GM23338 (cell line): ENCODE data around the gene XRCC6. TPM values are rescaled to one million over a fixed set of nuclear protein-coding genes. Genes with fewer than 3 reads are reported as not detected.

ENCODE experiments used
- ATAC-seq: fragments of 200-7000 bp; cut with Tn5 transposase; 3 replicates; pipeline ENCODE4 v1.9.1; 2020
- DNase-seq: peaks from one replicate; pipeline ENCODE4 v3.0.0-alpha.2; 2015; ENCODE audit warnings: low spot score
- H2AFZ ChIP-seq: fragments of 200-600 bp; sonication (generic); 2 replicates; pipeline ENCODE4 v1.8.0; 2016; ENCODE audit warnings: antibody characterized with exemption, mild to moderate bottlenecking, moderate library complexity
- H3F3A ChIP-seq: fragments of 200-600 bp; sonication (generic); replicated peaks from 2 replicates; pipeline ENCODE4 v1.8.0; 2017; ENCODE audit warnings: antibody characterized with exemption, mixed run types, low read depth
- H3K27ac ChIP-seq: fragments of 200-600 bp; sonication (generic); 2 replicates; pipeline ENCODE4 v1.6.1; 2016; ENCODE audit warnings: low read depth
- H3K27me3 ChIP-seq: fragments of 200-600 bp; sonication (generic); 2 replicates; pipeline ENCODE4 v1.8.0; 2016; ENCODE audit warnings: mild to moderate bottlenecking, mixed run types, moderate library complexity; ENCODE audit not compliant: insufficient read depth
- H3K36me3 ChIP-seq: fragments of 200-600 bp; sonication (generic); 2 replicates; pipeline ENCODE4 v1.8.0; 2016; ENCODE audit warnings: mild to moderate bottlenecking; ENCODE audit not compliant: insufficient read depth
- H3K4me1 ChIP-seq: fragments of 200-600 bp; sonication (generic); 2 replicates; pipeline ENCODE4 v1.8.0; 2016; ENCODE audit warnings: mild to moderate bottlenecking, moderate library complexity; ENCODE audit not compliant: insufficient read depth
- H3K4me2 ChIP-seq: fragments of 200-600 bp; sonication (generic); 2 replicates; pipeline ENCODE4 v1.7.1; 2017; ENCODE audit warnings: mixed run types
- H3K4me3 ChIP-seq: fragments of 200-600 bp; sonication (generic); 2 replicates; pipeline ENCODE4 v1.6.1; 2016; ENCODE audit warnings: mixed run types
- H3K79me2 ChIP-seq: fragments of 200-600 bp; sonication (generic); replicated peaks from 2 replicates; pipeline ENCODE4 v1.8.0; 2017; ENCODE audit warnings: mild to moderate bottlenecking; ENCODE audit not compliant: insufficient read depth
- H3K9me2 ChIP-seq: fragments of 200-600 bp; sonication (generic); 2 replicates; pipeline ENCODE4 v1.8.0; 2017; ENCODE audit not compliant: insufficient read depth
- H4K20me1 ChIP-seq: fragments of 200-600 bp; sonication (generic); replicated peaks from 2 replicates; pipeline ENCODE4 v1.8.0; 2017; ENCODE audit warnings: mild to moderate bottlenecking; ENCODE audit not compliant: insufficient read depth
- H3K27ac Mint-ChIP-seq: 2 replicates; pipeline ENCODE4 v1.8.0; 2020; ENCODE audit warnings: inconsistent platforms, mild to moderate bottlenecking, moderate library complexity, mixed read lengths
- H3K27me3 Mint-ChIP-seq: 3 replicates; pipeline ENCODE4 v1.8.0; 2022; ENCODE audit warnings: low read depth, mild to moderate bottlenecking, moderate library complexity, mixed read lengths, inconsistent platforms; ENCODE audit not compliant: insufficient read depth, poor library complexity
- H3K36me3 Mint-ChIP-seq: 3 replicates; pipeline ENCODE4 v1.8.0; 2021; ENCODE audit warnings: low read depth, mild to moderate bottlenecking, inconsistent platforms, moderate library complexity, mixed read lengths
- H3K4me1 Mint-ChIP-seq: 3 replicates; pipeline ENCODE4 v1.8.0; 2020; ENCODE audit warnings: mild to moderate bottlenecking, inconsistent platforms, mixed read lengths
- H3K4me3 Mint-ChIP-seq: 3 replicates; pipeline ENCODE4 v1.8.0; 2021; ENCODE audit warnings: moderate library complexity, mild to moderate bottlenecking, inconsistent platforms, mixed read lengths
- H3K9me3 Mint-ChIP-seq: 3 replicates; pipeline ENCODE4 v1.8.0; 2020; ENCODE audit warnings: moderate library complexity, mild to moderate bottlenecking, inconsistent platforms, mixed read lengths
- CREB1 ChIP-seq: fragments of 250-450 bp; sonication (Bioruptor Pico); IDR thresholded peaks from 2 replicates; pipeline ENCODE4 v1.5.0; 2020; ENCODE audit warnings: low read depth, mild to moderate bottlenecking, moderate library complexity
- EZH2 ChIP-seq: fragments of 200-600 bp; sonication (generic); IDR thresholded peaks from one replicate; pipeline ENCODE4 v1.8.0; 2017; ENCODE audit warnings: antibody characterized with exemption, mild to moderate bottlenecking, low read depth; ENCODE audit not compliant: unreplicated experiment
- EZH2phosphoT487 ChIP-seq: fragments of 200-600 bp; sonication (generic); IDR thresholded peaks from one replicate; pipeline ENCODE4 v1.8.1; 2018; ENCODE audit warnings: antibody characterized with exemption; ENCODE audit not compliant: unreplicated experiment
- JUNB ChIP-seq: IDR thresholded peaks from one replicate; pipeline ENCODE4 v1.6.1; 2016; ENCODE audit warnings: antibody characterized with exemption; ENCODE audit not compliant: unreplicated experiment
- NANOG ChIP-seq: IDR thresholded peaks from 2 replicates; pipeline ENCODE4 v1.6.1; 2016; ENCODE audit warnings: antibody characterized with exemption, borderline replicate concordance
- STAT1 ChIP-seq: IDR thresholded peaks from one replicate; pipeline ENCODE4 v1.6.1; 2016; ENCODE audit warnings: antibody characterized with exemption; ENCODE audit not compliant: unreplicated experiment
- ZNF114 ChIP-seq: fragments of 250-450 bp; sonication (Bioruptor Pico); IDR thresholded peaks from 2 replicates; pipeline ENCODE4 v1.5.0; 2020; ENCODE audit warnings: mild to moderate bottlenecking, moderate library complexity
- ZNF331 ChIP-seq: fragments of 250-450 bp; sonication (Bioruptor Pico); IDR thresholded peaks from 2 replicates; pipeline ENCODE4 v1.5.0; 2020; ENCODE audit warnings: low read depth, mild to moderate bottlenecking, moderate library complexity
- polyA plus RNA-seq: library from polyadenylated mRNA; unstranded; fragments of >200 nt; fragmentation: Nextera tagmentation; extraction: Ambion mirVana; gene quantifications from 2 replicates; pipeline ENCODE4 v1.2.1, GENCODE V29; 2016
- total RNA-seq: library from RNA; depleted of rRNA; stranded (reverse); fragments of >200 nt; shearing (Covaris generic); gene quantifications from 2 replicates; pipeline ENCODE4 v1.2.3, GENCODE V29; 2014
- TF ChIP-seq, protein P1 (sequence below), 2 experiments: fragments of 200-600 bp in 1 of 2; sonication (generic) in 1 of 2; conservative IDR thresholded peaks; 2 replicates each; pipeline versions ENCODE4 v1.5.1 to v1.6.1; 2016 to 2017; ENCODE audit warnings: antibody characterized with exemption in 2 of 2, low read depth in 2 of 2, mild to moderate bottlenecking in 2 of 2, moderate library complexity in 1 of 2
- TF ChIP-seq, protein P2 (sequence below): IDR thresholded peaks from 2 replicates; pipeline ENCODE4 v1.6.1; 2016; ENCODE audit warnings: antibody characterized with exemption
- TF ChIP-seq, protein P3 (sequence below): IDR thresholded peaks from one replicate; pipeline ENCODE4 v1.6.1; 2018; ENCODE audit warnings: antibody characterized with exemption; ENCODE audit not compliant: unreplicated experiment

Gene XRCC6
- total and polyA plus RNA-seq, 2 experiments from 2014 or later: 351 to 498 TPM

DNA sequence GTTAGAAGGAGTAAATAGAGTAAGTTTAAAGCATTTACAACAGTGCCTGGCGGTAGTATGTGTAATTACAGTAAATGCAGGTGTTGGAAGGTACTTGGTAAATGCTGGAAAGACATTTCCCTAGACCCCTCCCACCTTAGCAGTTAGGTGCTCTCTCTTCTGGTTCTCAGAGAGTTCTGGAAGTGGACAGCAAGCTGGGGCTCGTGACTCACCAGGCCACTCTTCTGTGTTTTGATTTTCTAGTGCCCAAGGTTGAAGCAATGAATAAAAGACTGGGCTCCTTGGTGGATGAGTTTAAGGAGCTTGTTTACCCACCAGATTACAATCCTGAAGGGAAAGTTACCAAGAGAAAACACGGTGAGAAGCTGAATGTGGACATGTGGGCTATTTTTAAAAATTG, 40.0 kb downstream of the XRCC6 start:
- Mint-ChIP-seq H3K36me3 (peaks cover 86% of the 10 kb centered on the region), H3K4me1 (no peaks in the 10 kb centered on the region), H3K9me3 (no peaks in the 10 kb centered on the region), H3K27me3 (peaks cover 9% of the 10 kb centered on the region), H3K27ac (no peak overlapping the region), H3K4me3 (no peak overlapping the region)
- Histone ChIP-seq H3K4me3 (no peak overlapping the region), H3K27ac (0 out of 2 replicates have a peak overlapping the region, but pooled peaks have one; percentile 45), H3K4me1 (no peaks in the 10 kb centered on the region), H3K79me2 (0 out of 2 replicates have a peak, but pooled peaks cover 6% of the 10 kb centered on the region), H3K9me2 (no peaks in the 10 kb centered on the region), H2AFZ (no peak overlapping the region), H4K20me1 (peaks cover 17% of the 10 kb centered on the region), H3F3A (peaks cover 49% of the 10 kb centered on the region), H3K36me3 (peaks cover 70% of the 10 kb centered on the region), H3K27me3 (no peaks in the 10 kb centered on the region), H3K4me2 (no peak overlapping the region)
- no peak for TF ChIP-seq ZNF114 (CRISPR knock-in tag)
- no peak for ATAC-seq
- DNase-seq: no peak

DNA sequence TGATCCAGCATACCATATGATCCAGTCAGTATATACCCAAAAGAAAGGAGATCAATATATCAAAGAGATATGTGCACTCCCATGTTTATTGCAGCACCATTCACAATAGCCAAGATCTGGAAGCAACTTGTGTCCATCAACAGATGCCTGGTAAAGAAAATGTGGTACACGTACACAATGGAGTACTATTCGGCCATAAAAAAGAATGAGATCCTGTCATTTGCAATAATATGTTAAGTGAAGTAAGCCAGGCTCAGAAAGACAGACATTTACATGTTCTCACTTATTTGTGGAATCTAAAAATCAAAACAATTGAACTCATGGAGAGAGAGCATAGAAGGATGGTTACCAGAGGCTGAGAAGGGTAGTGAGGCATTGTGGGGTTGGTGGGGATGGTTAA, 40.6 kb downstream of the XRCC6 start:
- H3K27me3 Mint-ChIP-seq: peaks cover 9% of the 10 kb centered on the region
- Histone ChIP-seq H3K27me3 (no peaks in the 10 kb centered on the region), H3K9me2 (no peaks in the 10 kb centered on the region), H3K27ac (no peak overlapping the region), H2AFZ (no peak overlapping the region), H3K79me2 (0 out of 2 replicates have a peak, but pooled peaks cover 3% of the 10 kb centered on the region), H3K4me3 (no peak overlapping the region), H3K4me2 (no peak overlapping the region), H3F3A (peaks cover 49% of the 10 kb centered on the region), H3K36me3 (peaks cover 64% of the 10 kb centered on the region), H3K4me1 (no peaks in the 10 kb centered on the region; the same call in 1 of the 2 replicates), H4K20me1 (peaks cover 17% of the 10 kb centered on the region)
- peaks cover 80% of the 10 kb centered on the region for H3K36me3 Mint-ChIP-seq
- H3K27ac Mint-ChIP-seq: no peak overlapping the region
- DNase-seq: no peak
- H3K9me3 Mint-ChIP-seq: no peaks in the 10 kb centered on the region
- no peak for ATAC-seq
- no peak overlapping the region for H3K4me3 Mint-ChIP-seq
- H3K4me1 Mint-ChIP-seq: 0 out of 3 replicates have a peak, but pooled peaks cover under 1% of the 10 kb centered on the region
- TF ChIP-seq, protein P1, sequence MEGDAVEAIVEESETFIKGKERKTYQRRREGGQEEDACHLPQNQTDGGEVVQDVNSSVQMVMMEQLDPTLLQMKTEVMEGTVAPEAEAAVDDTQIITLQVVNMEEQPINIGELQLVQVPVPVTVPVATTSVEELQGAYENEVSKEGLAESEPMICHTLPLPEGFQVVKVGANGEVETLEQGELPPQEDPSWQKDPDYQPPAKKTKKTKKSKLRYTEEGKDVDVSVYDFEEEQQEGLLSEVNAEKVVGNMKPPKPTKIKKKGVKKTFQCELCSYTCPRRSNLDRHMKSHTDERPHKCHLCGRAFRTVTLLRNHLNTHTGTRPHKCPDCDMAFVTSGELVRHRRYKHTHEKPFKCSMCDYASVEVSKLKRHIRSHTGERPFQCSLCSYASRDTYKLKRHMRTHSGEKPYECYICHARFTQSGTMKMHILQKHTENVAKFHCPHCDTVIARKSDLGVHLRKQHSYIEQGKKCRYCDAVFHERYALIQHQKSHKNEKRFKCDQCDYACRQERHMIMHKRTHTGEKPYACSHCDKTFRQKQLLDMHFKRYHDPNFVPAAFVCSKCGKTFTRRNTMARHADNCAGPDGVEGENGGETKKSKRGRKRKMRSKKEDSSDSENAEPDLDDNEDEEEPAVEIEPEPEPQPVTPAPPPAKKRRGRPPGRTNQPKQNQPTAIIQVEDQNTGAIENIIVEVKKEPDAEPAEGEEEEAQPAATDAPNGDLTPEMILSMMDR (conservative IDR thresholded peaks at IDR 0.05; ENCODE audit: low read depth in 2 of 2): no peak
- no peak for TF ChIP-seq STAT1
- TF ChIP-seq EZH2phosphoT487: no peak
- no peak for TF ChIP-seq EZH2
- TF ChIP-seq, protein P2, sequence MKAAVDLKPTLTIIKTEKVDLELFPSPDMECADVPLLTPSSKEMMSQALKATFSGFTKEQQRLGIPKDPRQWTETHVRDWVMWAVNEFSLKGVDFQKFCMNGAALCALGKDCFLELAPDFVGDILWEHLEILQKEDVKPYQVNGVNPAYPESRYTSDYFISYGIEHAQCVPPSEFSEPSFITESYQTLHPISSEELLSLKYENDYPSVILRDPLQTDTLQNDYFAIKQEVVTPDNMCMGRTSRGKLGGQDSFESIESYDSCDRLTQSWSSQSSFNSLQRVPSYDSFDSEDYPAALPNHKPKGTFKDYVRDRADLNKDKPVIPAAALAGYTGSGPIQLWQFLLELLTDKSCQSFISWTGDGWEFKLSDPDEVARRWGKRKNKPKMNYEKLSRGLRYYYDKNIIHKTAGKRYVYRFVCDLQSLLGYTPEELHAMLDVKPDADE: no peak
- no peak for TF ChIP-seq JUNB
- no peak for TF ChIP-seq ZNF114 (CRISPR knock-in tag)
- no peak for TF ChIP-seq ZNF331
- TF ChIP-seq, protein P3, sequence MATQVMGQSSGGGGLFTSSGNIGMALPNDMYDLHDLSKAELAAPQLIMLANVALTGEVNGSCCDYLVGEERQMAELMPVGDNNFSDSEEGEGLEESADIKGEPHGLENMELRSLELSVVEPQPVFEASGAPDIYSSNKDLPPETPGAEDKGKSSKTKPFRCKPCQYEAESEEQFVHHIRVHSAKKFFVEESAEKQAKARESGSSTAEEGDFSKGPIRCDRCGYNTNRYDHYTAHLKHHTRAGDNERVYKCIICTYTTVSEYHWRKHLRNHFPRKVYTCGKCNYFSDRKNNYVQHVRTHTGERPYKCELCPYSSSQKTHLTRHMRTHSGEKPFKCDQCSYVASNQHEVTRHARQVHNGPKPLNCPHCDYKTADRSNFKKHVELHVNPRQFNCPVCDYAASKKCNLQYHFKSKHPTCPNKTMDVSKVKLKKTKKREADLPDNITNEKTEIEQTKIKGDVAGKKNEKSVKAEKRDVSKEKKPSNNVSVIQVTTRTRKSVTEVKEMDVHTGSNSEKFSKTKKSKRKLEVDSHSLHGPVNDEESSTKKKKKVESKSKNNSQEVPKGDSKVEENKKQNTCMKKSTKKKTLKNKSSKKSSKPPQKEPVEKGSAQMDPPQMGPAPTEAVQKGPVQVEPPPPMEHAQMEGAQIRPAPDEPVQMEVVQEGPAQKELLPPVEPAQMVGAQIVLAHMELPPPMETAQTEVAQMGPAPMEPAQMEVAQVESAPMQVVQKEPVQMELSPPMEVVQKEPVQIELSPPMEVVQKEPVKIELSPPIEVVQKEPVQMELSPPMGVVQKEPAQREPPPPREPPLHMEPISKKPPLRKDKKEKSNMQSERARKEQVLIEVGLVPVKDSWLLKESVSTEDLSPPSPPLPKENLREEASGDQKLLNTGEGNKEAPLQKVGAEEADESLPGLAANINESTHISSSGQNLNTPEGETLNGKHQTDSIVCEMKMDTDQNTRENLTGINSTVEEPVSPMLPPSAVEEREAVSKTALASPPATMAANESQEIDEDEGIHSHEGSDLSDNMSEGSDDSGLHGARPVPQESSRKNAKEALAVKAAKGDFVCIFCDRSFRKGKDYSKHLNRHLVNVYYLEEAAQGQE: no peak
- TF ChIP-seq CREB1 (CRISPR knock-in tag): no peak
- no peak for TF ChIP-seq NANOG
